Transverse colon (tissue), 4 donors: ENCODE measurements around the gene KIDINS220. TPM values are rescaled to one million over a fixed set of nuclear protein-coding genes. Genes with fewer than 3 reads are reported as not detected.

Experiments used
- DNase-seq: peaks from one replicate; pipeline ENCODE4 v3.0.0-alpha.2; 2019
- H3K27ac ChIP-seq, 4 donors: fragments of 200-600 bp; sonication (generic); 2 replicates each; pipeline ENCODE4 v1.5.1; 2016 to 2018; ENCODE audit warnings: inconsistent platforms in 4 of 4
- H3K27me3 ChIP-seq: fragments of 200-600 bp; sonication (generic); 2 replicates; pipeline ENCODE4 v1.5.1; 2017; ENCODE audit warnings: inconsistent platforms
- H3K36me3 ChIP-seq, 4 donors: fragments of 200-600 bp; sonication (generic); 2 replicates each; pipeline ENCODE4 v1.5.1; 2017 to 2019; ENCODE audit warnings: inconsistent platforms in 4 of 4
- H3K4me1 ChIP-seq, 4 donors: fragments of 200-600 bp; sonication (generic); 2 replicates each; pipeline ENCODE4 v1.5.1; 2017 to 2020; ENCODE audit warnings: inconsistent platforms in 4 of 4
- H3K4me3 ChIP-seq, 4 donors: fragments of 200-600 bp; sonication (generic); 1 replicate in 1 of 4; 2 replicates in 3 of 4; pipeline versions ENCODE4 v1.5.1 to v1.6.1; 2017 to 2019; ENCODE audit warnings: inconsistent platforms in 4 of 4
- H3K9me3 ChIP-seq, 2 donors: fragments of 200-600 bp; sonication (generic); 2 replicates each; pipeline ENCODE4 v1.5.1; 2017 to 2019; ENCODE audit warnings: inconsistent platforms in 2 of 2
- EP300 ChIP-seq: sonication (generic); formaldehyde crosslinking; IDR thresholded peaks from one replicate; pipeline ENCODE4 v1.6.1; 2017; ENCODE audit warnings: antibody characterized with exemption, low read depth
- POLR2A ChIP-seq: fragments of 450-650 bp; IDR thresholded peaks from one replicate; pipeline ENCODE4 v1.6.1; 2016; ENCODE audit warnings: antibody characterized with exemption, mild to moderate bottlenecking, moderate library complexity
- POLR2AphosphoS5 ChIP-seq, 3 donors: sonication (generic); formaldehyde crosslinking; IDR thresholded peaks; one replicate each; pipeline ENCODE4 v1.6.1; 2016; ENCODE audit warnings: antibody characterized with exemption in 3 of 3
- WGBS, 2 donors: methylation state at CpG; one replicate each; pipeline ENCODE4 v1.1.5; 2018; ENCODE audit warnings: low coverage in 1 of 2; 5-methylcytosine and 5-hydroxymethylcytosine counted together
- in situ Hi-C, 4 donors: fragments of 200-750 bp; cut with MboI; loops; one replicate each; pipeline versions ENCODE4 v1.15.0 to v1.15.1; 2017; ENCODE audit warnings: low sequenced_read_pairs in 3 of 4, low pct_ligation_motif_present in 1 of 4, low pct_unique_long_range_greater_than_20kb in 1 of 4
- intact Hi-C: fragments of 100-400 bp; cut with DNase I; formaldehyde crosslinking; loops from one replicate; pipeline ENCODE4 v1.15.1; 2023; ENCODE audit warnings: low total_unique reads
- total RNA-seq, 4 donors: library from RNA; depleted of rRNA; stranded (reverse); fragments of >200 nt; gene quantifications; one replicate each; pipeline ENCODE4 v1.1.0, GENCODE V29; 2016
- TF ChIP-seq, protein P1 (sequence below), 5 experiments: fragments of 200-600 bp in 3 of 5; fragments of 450-650 bp in 2 of 5; sonication (generic) in 3 of 5; IDR thresholded peaks; 1 replicate in 2 of 5; 2 replicates in 3 of 5; pipeline ENCODE4 v1.5.1; 2016 to 2017; ENCODE audit warnings: antibody characterized with exemption in 5 of 5, inconsistent platforms in 3 of 5, mild to moderate bottlenecking in 2 of 5, moderate library complexity in 1 of 5

Gene KIDINS220
- total RNA-seq, 4 donors from 2014 or later: 79.3 to 110 (median 85.9) TPM

DNA sequence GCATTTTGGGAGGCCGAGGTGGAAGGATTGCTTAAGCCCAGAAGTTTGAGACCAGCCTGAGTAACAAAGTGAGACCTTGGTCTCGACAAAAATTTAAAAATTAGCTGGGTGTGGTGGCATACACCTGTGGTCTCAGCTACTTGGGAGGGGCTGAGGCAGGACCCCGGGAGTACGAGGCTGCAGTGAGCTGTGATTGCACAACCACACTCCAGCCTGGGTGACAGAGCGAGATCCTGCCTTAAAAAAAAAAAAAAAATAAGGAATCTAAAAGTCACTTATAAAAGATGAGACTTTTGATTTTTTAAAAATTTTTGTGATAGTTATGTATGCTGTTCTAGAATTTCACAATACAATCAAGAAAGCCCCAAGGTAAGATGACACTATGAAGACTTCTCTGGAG is 122.4 kb downstream of the KIDINS220 start:
- 94% methylated on average over 5 of the region's 5 CpGs; no CpG with 5 or more reads in 1 of the 2 donors for WGBS, 2 donors
- in situ Hi-C loops: no loop called here
- Histone ChIP-seq H3K9me3 (no peaks in the 10 kb centered on the region), H3K27ac (no peak overlapping the region), H3K27me3 (no peaks in the 10 kb centered on the region), H3K4me1 (no peaks in the 10 kb centered on the region), H3K4me3 (no peak overlapping the region), H3K36me3 (no peaks in the 10 kb centered on the region)
- TF ChIP-seq EP300 (no peak), POLR2A (no peak), POLR2AphosphoS5 (IDR thresholded peaks at IDR 0.05) (no peak)
- TF ChIP-seq, protein P1, sequence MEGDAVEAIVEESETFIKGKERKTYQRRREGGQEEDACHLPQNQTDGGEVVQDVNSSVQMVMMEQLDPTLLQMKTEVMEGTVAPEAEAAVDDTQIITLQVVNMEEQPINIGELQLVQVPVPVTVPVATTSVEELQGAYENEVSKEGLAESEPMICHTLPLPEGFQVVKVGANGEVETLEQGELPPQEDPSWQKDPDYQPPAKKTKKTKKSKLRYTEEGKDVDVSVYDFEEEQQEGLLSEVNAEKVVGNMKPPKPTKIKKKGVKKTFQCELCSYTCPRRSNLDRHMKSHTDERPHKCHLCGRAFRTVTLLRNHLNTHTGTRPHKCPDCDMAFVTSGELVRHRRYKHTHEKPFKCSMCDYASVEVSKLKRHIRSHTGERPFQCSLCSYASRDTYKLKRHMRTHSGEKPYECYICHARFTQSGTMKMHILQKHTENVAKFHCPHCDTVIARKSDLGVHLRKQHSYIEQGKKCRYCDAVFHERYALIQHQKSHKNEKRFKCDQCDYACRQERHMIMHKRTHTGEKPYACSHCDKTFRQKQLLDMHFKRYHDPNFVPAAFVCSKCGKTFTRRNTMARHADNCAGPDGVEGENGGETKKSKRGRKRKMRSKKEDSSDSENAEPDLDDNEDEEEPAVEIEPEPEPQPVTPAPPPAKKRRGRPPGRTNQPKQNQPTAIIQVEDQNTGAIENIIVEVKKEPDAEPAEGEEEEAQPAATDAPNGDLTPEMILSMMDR (IDR thresholded peaks at IDR 0.05): no peak
- intact Hi-C loops: no loop called here
- DNase-seq: no peak

DNA sequence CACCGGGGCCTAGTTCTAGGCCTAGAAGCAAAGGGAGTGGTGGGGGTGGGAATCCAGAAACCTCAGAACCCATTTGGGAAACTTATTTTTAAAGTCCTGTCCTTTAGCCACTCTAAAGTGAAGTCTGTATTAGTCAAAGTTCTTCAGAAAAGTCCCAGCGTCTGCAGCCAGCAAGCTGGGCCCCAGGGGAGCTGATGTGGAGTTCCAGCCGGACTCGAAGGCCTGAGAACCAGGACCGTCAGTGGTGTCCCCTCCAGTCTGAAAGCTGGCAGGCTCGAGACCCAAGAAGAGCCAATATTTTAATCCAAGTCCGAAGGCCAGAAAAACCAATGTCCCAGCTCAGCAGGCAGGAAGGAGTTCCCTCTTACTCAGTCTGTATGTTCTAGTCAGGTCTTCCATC is 123.1 kb downstream of the KIDINS220 start:
- in situ Hi-C loops (no loop called here), intact Hi-C loops (no loop called here)
- no peak for TF ChIP-seq EP300
- TF ChIP-seq, protein P1 (IDR thresholded peaks at IDR 0.05): no peak
- TF ChIP-seq POLR2AphosphoS5 (IDR thresholded peaks at IDR 0.05): no peak
- TF ChIP-seq POLR2A: no peak
- Histone ChIP-seq H3K27ac (no peak overlapping the region), H3K4me3 (no peak overlapping the region), H3K9me3 (no peaks in the 10 kb centered on the region), H3K36me3 (no peaks in the 10 kb centered on the region), H3K4me1 (peaks cover 0 to 2% (median under 1%) of the 10 kb centered on the region in 4 donors), H3K27me3 (no peaks in the 10 kb centered on the region)
- DNase-seq: no peak
- 87 to 100% methylated on average over 1 to 7 of the region's 7 CpGs for WGBS, 2 donors

- WGBS, 2 donors: 81 to 84% methylated on average over 3 of the region's 3 CpGs
- in situ Hi-C loops: no loop called here
- H3K4me1 ChIP-seq: peaks cover 0 to 5% (median 2%) of the 10 kb centered on the region in 4 donors
- H3K36me3 ChIP-seq: no peaks in the 10 kb centered on the region
- H3K27ac ChIP-seq: no peak overlapping the region
- no peak for DNase-seq
- no peaks in the 10 kb centered on the region for H3K27me3 ChIP-seq
- H3K4me3 ChIP-seq: no peak overlapping the region
- intact Hi-C loops: no loop called here
- no peak for TF ChIP-seq POLR2AphosphoS5 (IDR thresholded peaks at IDR 0.05)
- TF ChIP-seq, protein P1 (IDR thresholded peaks at IDR 0.05): no peak
- TF ChIP-seq POLR2A: no peak
- no peak for TF ChIP-seq EP300
- no peaks in the 10 kb centered on the region for H3K9me3 ChIP-seq
Measured at GRCh38 chr2:8710951-8711350, 126.5 kb downstream of the KIDINS220 start.

- Histone ChIP-seq H3K27ac (no peak overlapping the region), H3K4me1 (peaks cover 0 to 5% (median 2%) of the 10 kb centered on the region in 4 donors), H3K36me3 (no peaks in the 10 kb centered on the region), H3K4me3 (no peak overlapping the region), H3K27me3 (no peaks in the 10 kb centered on the region), H3K9me3 (no peaks in the 10 kb centered on the region)
- intact Hi-C loops (no loop called here), in situ Hi-C loops (no loop called here)
- 45% methylated on average over 14 of the region's 14 CpGs; no CpG with 5 or more reads in 1 of the 2 donors for WGBS, 2 donors
- DNase-seq: peak; percentile 82
- TF ChIP-seq POLR2AphosphoS5 (IDR thresholded peaks at IDR 0.05): peak in 1 of 3 donors; percentile 42
- no peak for TF ChIP-seq EP300
Measured at GRCh38 chr2:8709611-8710010, 127.8 kb downstream of the KIDINS220 start.

DNA sequence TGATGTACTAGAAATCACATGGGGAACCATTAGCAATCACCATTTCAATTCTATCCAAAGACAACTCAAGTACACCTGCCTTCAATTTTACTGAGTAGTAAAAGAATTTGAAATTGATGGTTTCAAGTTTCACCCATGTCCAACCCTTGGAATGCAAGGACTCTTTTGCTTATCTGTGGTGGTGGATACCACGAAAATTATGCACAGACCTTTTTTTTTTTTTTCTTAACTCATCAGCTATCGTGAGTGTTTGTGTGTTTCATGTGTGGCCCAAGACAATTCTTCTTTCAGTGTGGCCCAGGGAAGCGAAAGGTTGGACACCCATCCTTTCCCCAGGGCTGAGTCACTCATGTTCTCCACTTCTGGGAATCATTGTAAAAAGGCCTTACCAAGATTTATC is 132.5 kb downstream of the KIDINS220 start:
- no peak overlapping the region for H3K4me3 ChIP-seq
- in situ Hi-C loops: no loop called here
- WGBS, 2 donors: 44 to 71% methylated on average over 3 of the region's 3 CpGs
- no peaks in the 10 kb centered on the region for H3K36me3 ChIP-seq
- no peak for DNase-seq
- H3K4me1 ChIP-seq: peaks cover 0 to 5% (median 2%) of the 10 kb centered on the region in 4 donors
- intact Hi-C loops: no loop called here
- H3K27ac ChIP-seq: no peak overlapping the region
- H3K9me3 ChIP-seq: no peaks in the 10 kb centered on the region
- TF ChIP-seq, protein P1 (IDR thresholded peaks at IDR 0.05): no peak
- TF ChIP-seq EP300: no peak
- no peak for TF ChIP-seq POLR2AphosphoS5 (IDR thresholded peaks at IDR 0.05)
- no peak for TF ChIP-seq POLR2A
- no peaks in the 10 kb centered on the region for H3K27me3 ChIP-seq
